Heart left ventricle (tissue), 16 donors: Measurements from ENCODE around the gene LIMK2. TPM values are rescaled to one million over a fixed set of nuclear protein-coding genes. Genes with fewer than 3 reads are reported as not detected.
A peak's percentile ranks its signal among the peaks of the same experiment; 100 is the strongest.
"Not testable (repeated sequence)": the region's sequence is repeated elsewhere in the genome, so short reads cannot be mapped to it uniquely, and the experiment has no call there.

Experiments
- ATAC-seq, 4 donors: fragments of 200-7000 bp; cut with Tn5 transposase; one replicate each; pipeline ENCODE4 v1.9.1; 2020 to 2022; ENCODE audit warnings: moderate library complexity in 4 of 4, mild to moderate bottlenecking in 3 of 4, moderate number of reproducible peaks in 1 of 4
- DNase-seq, 5 donors: peaks; one replicate each; pipeline ENCODE4 v3.0.0-alpha.2; 2020
- H3K27ac ChIP-seq, 12 donors: fragments of 200-600 bp; sonication (generic) in 4 of 12; one replicate each; pipeline versions ENCODE4 v1.5.0 to v1.8.0; 2016 to 2022; ENCODE audit warnings: mild to moderate bottlenecking in 2 of 12
- H3K27me3 ChIP-seq, 9 donors: fragments of 200-600 bp; sonication (generic) in 2 of 9; one replicate each; pipeline versions ENCODE4 v1.5.1 to v1.8.0; 2016 to 2022; ENCODE audit warnings: mild to moderate bottlenecking in 3 of 9
- H3K36me3 ChIP-seq, 9 donors: fragments of 200-600 bp; sonication (generic) in 2 of 9; one replicate each; pipeline versions ENCODE4 v1.5.0 to v1.8.0; 2018 to 2022; ENCODE audit warnings: mild to moderate bottlenecking in 2 of 9
- H3K4me1 ChIP-seq, 12 donors: fragments of 200-600 bp; sonication (generic) in 4 of 12; one replicate each; pipeline versions ENCODE4 v1.5.0 to v1.8.0; 2016 to 2022; ENCODE audit warnings: mild to moderate bottlenecking in 3 of 12
- H3K4me3 ChIP-seq, 12 donors: fragments of 200-600 bp; sonication (generic) in 4 of 12; one replicate each; pipeline versions ENCODE4 v1.5.0 to v1.8.0; 2017 to 2022; ENCODE audit warnings: mild to moderate bottlenecking in 9 of 12, moderate library complexity in 4 of 12
- H3K9me3 ChIP-seq, 12 donors: fragments of 200-600 bp; sonication (generic) in 4 of 12; one replicate each; pipeline versions ENCODE4 v1.5.0 to v1.8.0; 2016 to 2022; ENCODE audit warnings: mild to moderate bottlenecking in 1 of 12
- CTCF ChIP-seq, 12 donors: fragments of 200-600 bp; sonication (generic) in 4 of 12; IDR thresholded peaks; one replicate each; pipeline versions ENCODE4 v1.5.0 to v1.8.0; 2018 to 2022; ENCODE audit warnings: antibody characterized with exemption in 12 of 12, mild to moderate bottlenecking in 5 of 12
- POLR2A ChIP-seq, 2 donors: fragments of 450-650 bp; IDR thresholded peaks; one replicate each; pipeline ENCODE4 v1.6.1; 2017; ENCODE audit warnings: antibody characterized with exemption in 2 of 2, mild to moderate bottlenecking in 2 of 2, moderate library complexity in 2 of 2
- WGBS, 4 donors: extraction: QIAGEN DNeasy Blood & Tissue Kit in 2 of 4; methylation state at CpG; one replicate each; pipeline versions ENCODE4 v1.1.5 to v1.1.7; 2013 to 2018; 5-methylcytosine and 5-hydroxymethylcytosine counted together
- intact Hi-C, 10 donors: fragments of 100-400 bp; cut with DNase I; formaldehyde crosslinking; loops; one replicate each; pipeline versions ENCODE4 v1.11.1 to v1.14.2; 2022
- polyA plus RNA-seq, 2 donors: library from polyadenylated mRNA; stranded (reverse); fragments of 200-250 nt; gene quantifications; one replicate each; pipeline ENCODE4 v1.2.3, GENCODE V29; 2013
- total RNA-seq, 9 donors: library from RNA; depleted of rRNA in 2 of 9; stranded (reverse); fragments of >200 nt in 2 of 9; fragmentation: NEBNext Ultra II Directional in 3 of 9; extraction: Animal tissue kit (Norgen Biotek cat#: 25700) in 3 of 9; gene quantifications; one replicate each; pipeline versions ENCODE4 v1.1.0 to v1.2.4, GENCODE V29; 2016 to 2023
- donor health status: ischemic (EF 13 %, LVEDD 7.1; RV severe dilation, severe dysfunction).
- donor health status: healthy with polysubstance abuse.
- donor health status: DM: no; HTN: yes; CAD: no.
- donor health status: DM: no; HTN: no; CAD: no.
- donor health status: ischemic (EF 25% LVEDD 6.9; RV normal size, moderate dysfunction).
- donor health status: ischemic (EF 25% LVEDD 5.7; RV mildly dilated, moderate dysfunction).
- donor health status: healthy.
- donor health status: DM: yes; HTN: yes; CAD: no.
- donor health status: ischemic (EF 35%, LVEDD 5.7; RV mildly dilated, moderate dysfunction).
- donor health status: nonischemic (EF 11% LVEDD 7.7; RV severe dilation, severe dysfunction).
- donor health status: DM: yes; HTN: yes; CAD: no.
- donor health status: PGD.
- donor health status: ischemic (EF 29% LVEDD 5.4; RV normal size, mild dysfunction).
- donor health status: nonischemic (EF 23%, LVEDD 6.1; RV moderate dilation, normal function).

LIMK2 gene
- total and polyA plus RNA-seq, 11 donors, result 7.0 to 33.3 (median 9.4) TPM

GRCh38 chr22:31243339-31244045 lies 31.4 kb downstream of the LIMK2 start:
- no peak overlapping the region for H3K4me3 ChIP-seq
- H3K9me3 ChIP-seq, result no peaks in the 10 kb centered on the region
- DNase-seq (no peak), ATAC-seq (no peak)
- intact Hi-C loops, result no loop called here
- H3K27ac ChIP-seq, result peak overlapping the region in 2 of 12 donors; percentile 8 to 46
- H3K4me1 ChIP-seq, result peaks cover 0 to 32% (median 9%) of the 10 kb centered on the region in 12 donors
- WGBS, 4 donors, result 71 to 83% (median 80%) methylated on average over 5 of the region's 5 CpGs
- peaks cover 0 to 25% (median 3%) of the 10 kb centered on the region in 9 donors for H3K36me3 ChIP-seq
- H3K27me3 ChIP-seq, result no peaks in the 10 kb centered on the region
- TF ChIP-seq POLR2A (IDR thresholded peaks at IDR 0.05) (no peak), CTCF (IDR thresholded peaks at IDR 0.05) (no peak)

GRCh38 chr22:31244046-31244942 lies 32.2 kb downstream of the LIMK2 start:
- no peaks in the 10 kb centered on the region for H3K27me3 ChIP-seq
- intact Hi-C loops, result no loop called here
- ATAC-seq (no peak), DNase-seq (no peak)
- no peaks in the 10 kb centered on the region for H3K9me3 ChIP-seq
- peaks cover 0 to 30% (median 3%) of the 10 kb centered on the region in 9 donors for H3K36me3 ChIP-seq
- no peak overlapping the region for H3K27ac ChIP-seq
- 72 to 81% (median 78%) methylated on average over 9 of the region's 9 CpGs for WGBS, 4 donors
- TF ChIP-seq POLR2A (IDR thresholded peaks at IDR 0.05), result no peak
- no peak for TF ChIP-seq CTCF (IDR thresholded peaks at IDR 0.05)
- peaks cover 5 to 40% (median 17%) of the 10 kb centered on the region in 12 donors for H3K4me1 ChIP-seq
- no peak overlapping the region for H3K4me3 ChIP-seq

- TF ChIP-seq CTCF (IDR thresholded peaks at IDR 0.05), result no peak
- TF ChIP-seq POLR2A (IDR thresholded peaks at IDR 0.05), result no peak
- no peak for ATAC-seq
- Histone ChIP-seq H3K4me1 (peaks cover 8 to 37% (median 24%) of the 10 kb centered on the region in 12 donors), H3K4me3 (no peak overlapping the region), H3K9me3 (no peaks in the 10 kb centered on the region), H3K27ac (no peak overlapping the region), H3K36me3 (peaks cover 0 to 32% (median 3%) of the 10 kb centered on the region in 9 donors), H3K27me3 (no peaks in the 10 kb centered on the region)
- DNase-seq, result no peak
- 92 to 98% (median 93%) methylated on average over 7 of the region's 7 CpGs for WGBS, 4 donors
- intact Hi-C loops, result no loop called here
Observed at GRCh38 chr22:31244943-31245451, 32.9 kb downstream of the LIMK2 start.

- WGBS, 4 donors, result 75 to 95% (median 91%) methylated on average over 8 to 12 of the region's 12 CpGs
- ATAC-seq, H3K27ac ChIP-seq, DNase-seq, H3K9me3 ChIP-seq, H3K4me3 ChIP-seq, H3K27me3 ChIP-seq, intact Hi-C loops: not testable (repeated sequence)
- peaks cover 0 to 27% (median 0%) of the 10 kb centered on the region in 9 donors for H3K36me3 ChIP-seq
- peaks cover 8 to 45% (median 31%) of the 10 kb centered on the region in 12 donors for H3K4me1 ChIP-seq
Observed at GRCh38 chr22:31245998-31246397, 33.9 kb downstream of the LIMK2 start.
